B cell (primary cell): ENCODE data around the gene TMC6. TPM values are rescaled to one million over a fixed set of nuclear protein-coding genes. Genes with fewer than 3 reads are reported as not detected.
A peak's percentile ranks its signal among the peaks of the same experiment; 100 is the strongest.

Experiments used
- ATAC-seq: fragments of 200-7000 bp; cut with Tn5 transposase; one replicate; pipeline ENCODE4 v1.10.0; 2021; ENCODE audit warnings: low read depth, mild to moderate bottlenecking, moderate number of reproducible peaks, moderate library complexity
- CTCF ChIA-PET: fragments of 350-600 bp; sonication (Branson Sonifier 250); formaldehyde crosslinking; loops from one replicate; lab custom pipeline; 2021; ENCODE audit warnings: antibody characterized with exemption, inconsistent platforms; lab: Charles Lee
- POLR2A ChIA-PET: fragments of 350-600 bp; sonication (Branson Sonifier 250); formaldehyde crosslinking; loops from one replicate; lab custom pipeline; 2021; ENCODE audit warnings: antibody characterized with exemption; lab: Charles Lee
- DNase-seq: peaks from one replicate; pipeline ENCODE4 v3.0.0; 2013
- H2AFZ ChIP-seq: 2 replicates; pipeline ENCODE4 v1.6.1; 2012; ENCODE audit warnings: mild to moderate bottlenecking, low read depth, low read length; ENCODE audit not compliant: insufficient read depth, poor library complexity, severe bottlenecking
- H3K27ac ChIP-seq, 2 donors: 1 replicate in 1 of 2; 2 replicates in 1 of 2; pipeline ENCODE4 v1.5.1; 2012 to 2013; ENCODE audit warnings: low read length in 2 of 2, mild to moderate bottlenecking in 2 of 2, moderate library complexity in 1 of 2
- H3K27me3 ChIP-seq, 4 experiments: fragments of 200-600 bp in 1 of 4; sonication (generic) in 1 of 4; replicated peaks in 1 of 4; 1 replicate in 2 of 4; 2 replicates in 2 of 4; pipeline versions ENCODE4 v1.6.1 to v1.7.0; 2013 to 2016; ENCODE audit warnings: low read length in 3 of 4, mild to moderate bottlenecking in 2 of 4, mixed read lengths in 1 of 4, moderate library complexity in 1 of 4; ENCODE audit not compliant: insufficient read depth in 4 of 4, control insufficient read depth in 3 of 4; ENCODE audit errors: control extremely low read depth in 1 of 4
- H3K36me3 ChIP-seq, 2 experiments: replicated peaks in 1 of 2; 1 replicate in 1 of 2; 2 replicates in 1 of 2; pipeline versions ENCODE4 v1.6.1 to v1.7.1; 2013; ENCODE audit warnings: low read length in 1 of 2; ENCODE audit not compliant: insufficient read depth in 2 of 2, control insufficient read depth in 1 of 2; ENCODE audit errors: control extremely low read depth in 1 of 2, extremely low read depth in 1 of 2
- H3K4me1 ChIP-seq, 2 donors: fragments of 200-600 bp in 1 of 2; sonication (generic) in 1 of 2; 1 replicate in 1 of 2; 2 replicates in 1 of 2; pipeline versions ENCODE4 v1.5.1 to v1.6.1; 2013 to 2017; ENCODE audit warnings: low read length in 2 of 2; ENCODE audit not compliant: control insufficient read depth in 2 of 2, insufficient read depth in 2 of 2
- H3K4me2 ChIP-seq: replicated peaks from 2 replicates; pipeline ENCODE3; 2012; ENCODE audit warnings: mild to moderate bottlenecking, low read depth, low read length; ENCODE audit not compliant: poor library complexity, severe bottlenecking
- H3K4me3 ChIP-seq, 5 experiments: fragments of 200-600 bp in 1 of 5; sonication (generic) in 1 of 5; 1 replicate in 3 of 5; 2 replicates in 2 of 5; pipeline versions ENCODE4 v1.5.1 to v1.7.0; 2011 to 2016; ENCODE audit warnings: low read length in 4 of 5, mild to moderate bottlenecking in 4 of 5, low read depth in 2 of 5, control low read depth in 1 of 5, moderate library complexity in 1 of 5; ENCODE audit not compliant: insufficient read depth in 1 of 5; ENCODE audit errors: control extremely low read depth in 1 of 5, extremely low read depth in 1 of 5
- H3K79me2 ChIP-seq: fragments of 200-600 bp; sonication (generic); one replicate; pipeline ENCODE4 v1.6.0; 2016; ENCODE audit warnings: low read length; ENCODE audit not compliant: control insufficient read depth, insufficient read depth
- H3K9ac ChIP-seq: fragments of 200-600 bp; sonication (generic); 2 replicates; pipeline ENCODE4 v1.6.1; 2017; ENCODE audit warnings: mild to moderate bottlenecking, low read length, moderate library complexity
- H3K9me3 ChIP-seq, 3 donors: one replicate each; pipeline versions ENCODE4 v1.6.1 to v1.7.1; 2013; ENCODE audit warnings: low read length in 2 of 3; ENCODE audit not compliant: control insufficient read depth in 2 of 3, insufficient read depth in 1 of 3; ENCODE audit errors: control extremely low read depth in 1 of 3
- H4K20me1 ChIP-seq: 2 replicates; pipeline ENCODE4 v1.6.0; 2012; ENCODE audit warnings: mild to moderate bottlenecking, low read length; ENCODE audit not compliant: insufficient read depth, control insufficient read depth, poor library complexity, severe bottlenecking
- H3K27ac Mint-ChIP-seq: one replicate; pipeline ENCODE4 v1.8.0; 2021; ENCODE audit warnings: mixed read lengths
- H3K27me3 Mint-ChIP-seq: one replicate; pipeline ENCODE4 v1.8.0; 2021; ENCODE audit warnings: mixed read lengths
- H3K4me1 Mint-ChIP-seq: one replicate; pipeline ENCODE4 v1.8.0; 2021; ENCODE audit warnings: mixed read lengths
- H3K4me3 Mint-ChIP-seq: one replicate; pipeline ENCODE4 v1.8.0; 2021; ENCODE audit warnings: mixed read lengths
- H3K9me3 Mint-ChIP-seq: one replicate; pipeline ENCODE4 v1.8.0; 2022; ENCODE audit warnings: mixed read lengths; ENCODE audit not compliant: insufficient read depth
- EZH2 ChIP-seq: IDR thresholded peaks from 2 replicates; pipeline ENCODE4 v1.6.1; 2012; ENCODE audit warnings: borderline replicate concordance, low read depth, mild to moderate bottlenecking, moderate library complexity, low read length; ENCODE audit not compliant: insufficient read depth, poor library complexity, severe bottlenecking
- WGBS: methylation state at CpG from one replicate; pipeline ENCODE4 v1.1.5; 2013; ENCODE audit warnings: missing lambda C conversion rate; ENCODE audit not compliant: insufficient coverage; 5-methylcytosine and 5-hydroxymethylcytosine counted together
- intact Hi-C: fragments of 100-400 bp; cut with micrococcal nuclease; formaldehyde crosslinking; loops from one replicate; pipeline ENCODE4 v1.10.0; 2022
- polyA plus RNA-seq: library from polyadenylated mRNA; depleted of rRNA; stranded (reverse); fragments of >200 nt; gene quantifications from 2 replicates; pipeline ENCODE4 v1.2.3, GENCODE V29; 2012
- total RNA-seq, 2 donors: library from RNA; stranded (reverse); fragments of 120-200 nt in 1 of 2; gene quantifications; 1 replicate in 1 of 2; 2 replicates in 1 of 2; pipeline versions ENCODE4 v1.2.3 to v1.2.4, GENCODE V29; 2013 to 2022
- TF ChIP-seq, protein P1 (sequence below): fragments of 200-600 bp; IDR thresholded peaks from one replicate; pipeline ENCODE4 v1.8.0; 2022; ENCODE audit warnings: antibody characterized with exemption, mild to moderate bottlenecking

Gene TMC6
- total and polyA plus RNA-seq, 2 donors (not counting 1 experiment from before 2014, with no cell fraction given): 374 to 891 TPM

DNA sequence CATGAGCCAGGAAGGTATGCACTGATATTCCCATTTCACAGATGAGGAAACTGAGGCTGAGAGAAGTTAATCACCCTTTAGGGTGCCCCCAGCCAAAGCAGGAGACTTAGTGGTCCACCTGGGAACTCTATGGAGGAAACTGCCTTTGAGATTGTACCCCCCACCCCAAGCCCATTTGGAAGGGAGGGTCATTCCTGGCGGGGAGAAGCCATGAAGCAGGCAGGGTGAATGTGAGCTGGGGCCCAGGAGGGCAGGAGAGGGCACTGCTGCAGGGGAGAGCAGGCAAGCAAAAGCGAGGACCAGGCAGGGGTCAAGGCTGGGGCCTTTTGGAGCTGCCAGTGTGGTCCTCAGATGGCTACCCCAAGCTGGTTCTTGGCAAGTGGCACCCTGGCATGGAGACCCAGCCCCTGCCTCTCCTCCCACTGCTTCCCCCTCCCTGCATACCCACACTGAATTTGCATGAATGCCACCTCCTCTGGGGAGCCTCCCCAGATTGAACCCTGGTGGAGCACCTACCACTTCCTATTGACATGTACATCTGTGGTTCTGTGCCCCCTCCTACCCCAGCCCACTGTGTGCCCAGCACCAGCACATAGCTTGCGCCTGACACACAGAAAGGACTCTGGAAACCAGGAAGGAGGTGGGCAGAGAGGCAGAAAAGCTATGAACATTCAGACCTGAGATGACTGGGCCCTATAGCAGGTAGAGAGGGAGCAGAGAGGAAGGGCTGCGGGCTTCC lies 965 bp upstream of the TMC6 start:
- Histone ChIP-seq H3K27me3 (no peaks in the 10 kb centered on the region), H3K9ac (peak overlapping the region; percentile 91), H2AFZ (peak overlapping the region; percentile 32), H3K79me2 (peaks cover 80% of the 10 kb centered on the region), H3K9me3 (no peaks in the 10 kb centered on the region), H4K20me1 (peaks cover 88% of the 10 kb centered on the region), H3K4me2 (peak overlapping the region; percentile 100), H3K27ac (peak overlapping the region; percentile 88 to 92), H3K36me3 (peaks cover 0 to 54% of the 10 kb centered on the region in 2 experiments), H3K4me3 (peak overlapping the region in 4 of 5 experiments; percentile 85 to 96 (median 92)), H3K4me1 (peaks cover 68 to 80% of the 10 kb centered on the region in 2 donors)
- DNase-seq (peak; percentile 69), ATAC-seq (no peak)
- H3K27ac Mint-ChIP-seq: peak overlapping the region; percentile 99
- no peaks in the 10 kb centered on the region for H3K9me3 Mint-ChIP-seq
- CTCF ChIA-PET: interaction anchor here (0.9 to 13.9 kb wide), 6 partner anchors 9 to 121 kb away, joined by 3 to 169 read pairs (median 5); partner anchors contain the start of gene SYNGR2
- no peak for TF ChIP-seq EZH2
- TF ChIP-seq, protein P1, sequence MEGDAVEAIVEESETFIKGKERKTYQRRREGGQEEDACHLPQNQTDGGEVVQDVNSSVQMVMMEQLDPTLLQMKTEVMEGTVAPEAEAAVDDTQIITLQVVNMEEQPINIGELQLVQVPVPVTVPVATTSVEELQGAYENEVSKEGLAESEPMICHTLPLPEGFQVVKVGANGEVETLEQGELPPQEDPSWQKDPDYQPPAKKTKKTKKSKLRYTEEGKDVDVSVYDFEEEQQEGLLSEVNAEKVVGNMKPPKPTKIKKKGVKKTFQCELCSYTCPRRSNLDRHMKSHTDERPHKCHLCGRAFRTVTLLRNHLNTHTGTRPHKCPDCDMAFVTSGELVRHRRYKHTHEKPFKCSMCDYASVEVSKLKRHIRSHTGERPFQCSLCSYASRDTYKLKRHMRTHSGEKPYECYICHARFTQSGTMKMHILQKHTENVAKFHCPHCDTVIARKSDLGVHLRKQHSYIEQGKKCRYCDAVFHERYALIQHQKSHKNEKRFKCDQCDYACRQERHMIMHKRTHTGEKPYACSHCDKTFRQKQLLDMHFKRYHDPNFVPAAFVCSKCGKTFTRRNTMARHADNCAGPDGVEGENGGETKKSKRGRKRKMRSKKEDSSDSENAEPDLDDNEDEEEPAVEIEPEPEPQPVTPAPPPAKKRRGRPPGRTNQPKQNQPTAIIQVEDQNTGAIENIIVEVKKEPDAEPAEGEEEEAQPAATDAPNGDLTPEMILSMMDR: no peak
- no peaks in the 10 kb centered on the region for H3K27me3 Mint-ChIP-seq
- POLR2A ChIA-PET: interaction anchor here (0.7 to 22.6 kb wide), 9 partner anchors 10 to 122 kb away, joined by 3 to 432 read pairs (median 7); partner anchors contain the start of gene SYNGR2
- intact Hi-C loops: loop anchor here (1.0 to 10.0 kb wide), 4 partner anchors 123 to 1705 kb away; partner anchors contain the start of genes CBX4 and SOCS3
- WGBS: 27% methylated on average over 3 of the region's 4 CpGs
- peak overlapping the region; percentile 96 for H3K4me3 Mint-ChIP-seq
- peaks cover 73% of the 10 kb centered on the region for H3K4me1 Mint-ChIP-seq
